ENCODE results near the gene INSRR.

DNA sequence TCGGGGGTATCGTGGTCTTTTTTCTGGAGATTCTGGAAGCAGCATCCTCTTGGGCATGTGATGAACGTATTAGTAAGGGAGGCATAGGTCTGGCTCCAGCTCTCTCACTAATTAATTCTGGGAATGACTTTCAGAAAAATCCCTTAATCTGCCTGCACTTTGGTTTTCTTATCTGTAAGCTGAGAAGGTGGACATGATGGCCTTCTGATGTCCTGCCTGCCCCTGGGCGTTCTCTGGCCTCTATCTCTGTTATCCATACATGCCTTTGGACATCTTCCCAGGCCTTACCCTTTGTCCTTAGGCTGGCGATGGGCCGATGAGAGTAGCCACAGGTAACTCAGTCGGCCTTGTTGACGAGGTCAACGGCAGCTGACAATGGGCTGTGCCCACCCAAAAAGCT is 10.5 kb upstream of the INSRR start:
- TF ChIP-seq, protein P1, sequence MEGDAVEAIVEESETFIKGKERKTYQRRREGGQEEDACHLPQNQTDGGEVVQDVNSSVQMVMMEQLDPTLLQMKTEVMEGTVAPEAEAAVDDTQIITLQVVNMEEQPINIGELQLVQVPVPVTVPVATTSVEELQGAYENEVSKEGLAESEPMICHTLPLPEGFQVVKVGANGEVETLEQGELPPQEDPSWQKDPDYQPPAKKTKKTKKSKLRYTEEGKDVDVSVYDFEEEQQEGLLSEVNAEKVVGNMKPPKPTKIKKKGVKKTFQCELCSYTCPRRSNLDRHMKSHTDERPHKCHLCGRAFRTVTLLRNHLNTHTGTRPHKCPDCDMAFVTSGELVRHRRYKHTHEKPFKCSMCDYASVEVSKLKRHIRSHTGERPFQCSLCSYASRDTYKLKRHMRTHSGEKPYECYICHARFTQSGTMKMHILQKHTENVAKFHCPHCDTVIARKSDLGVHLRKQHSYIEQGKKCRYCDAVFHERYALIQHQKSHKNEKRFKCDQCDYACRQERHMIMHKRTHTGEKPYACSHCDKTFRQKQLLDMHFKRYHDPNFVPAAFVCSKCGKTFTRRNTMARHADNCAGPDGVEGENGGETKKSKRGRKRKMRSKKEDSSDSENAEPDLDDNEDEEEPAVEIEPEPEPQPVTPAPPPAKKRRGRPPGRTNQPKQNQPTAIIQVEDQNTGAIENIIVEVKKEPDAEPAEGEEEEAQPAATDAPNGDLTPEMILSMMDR (IDR thresholded peaks at IDR 0.05), result no peak
- no peak for TF ChIP-seq EP300 (IDR thresholded peaks at IDR 0.05)

All from suprapubic skin (tissue), 3 donors.